B cell (primary cell): ENCODE results near the gene GNAL. TPM values are rescaled to one million over a fixed set of nuclear protein-coding genes. Genes with fewer than 3 reads are reported as not detected.

Experiments
- ATAC-seq: fragments of 200-7000 bp; cut with Tn5 transposase; one replicate; pipeline ENCODE4 v1.10.0; 2021; ENCODE audit warnings: low read depth, mild to moderate bottlenecking, moderate number of reproducible peaks, moderate library complexity
- CTCF ChIA-PET: fragments of 350-600 bp; sonication (Branson Sonifier 250); formaldehyde crosslinking; loops from one replicate; lab custom pipeline; 2021; ENCODE audit warnings: antibody characterized with exemption, inconsistent platforms; lab: Charles Lee
- POLR2A ChIA-PET: fragments of 350-600 bp; sonication (Branson Sonifier 250); formaldehyde crosslinking; loops from one replicate; lab custom pipeline; 2021; ENCODE audit warnings: antibody characterized with exemption; lab: Charles Lee
- DNase-seq: peaks from one replicate; pipeline ENCODE4 v3.0.0; 2013
- H2AFZ ChIP-seq: 2 replicates; pipeline ENCODE4 v1.6.1; 2012; ENCODE audit warnings: mild to moderate bottlenecking, low read depth, low read length; ENCODE audit not compliant: insufficient read depth, poor library complexity, severe bottlenecking
- H3K27ac ChIP-seq, 2 donors: 1 replicate in 1 of 2; 2 replicates in 1 of 2; pipeline ENCODE4 v1.5.1; 2012 to 2013; ENCODE audit warnings: low read length in 2 of 2, mild to moderate bottlenecking in 2 of 2, moderate library complexity in 1 of 2
- H3K27me3 ChIP-seq, 4 experiments: fragments of 200-600 bp in 1 of 4; sonication (generic) in 1 of 4; replicated peaks in 1 of 4; 1 replicate in 2 of 4; 2 replicates in 2 of 4; pipeline versions ENCODE4 v1.6.1 to v1.7.0; 2013 to 2016; ENCODE audit warnings: low read length in 3 of 4, mild to moderate bottlenecking in 2 of 4, mixed read lengths in 1 of 4, moderate library complexity in 1 of 4; ENCODE audit not compliant: insufficient read depth in 4 of 4, control insufficient read depth in 3 of 4; ENCODE audit errors: control extremely low read depth in 1 of 4
- H3K36me3 ChIP-seq, 2 experiments: replicated peaks in 1 of 2; 1 replicate in 1 of 2; 2 replicates in 1 of 2; pipeline versions ENCODE4 v1.6.1 to v1.7.1; 2013; ENCODE audit warnings: low read length in 1 of 2; ENCODE audit not compliant: insufficient read depth in 2 of 2, control insufficient read depth in 1 of 2; ENCODE audit errors: control extremely low read depth in 1 of 2, extremely low read depth in 1 of 2
- H3K4me1 ChIP-seq, 2 donors: fragments of 200-600 bp in 1 of 2; sonication (generic) in 1 of 2; 1 replicate in 1 of 2; 2 replicates in 1 of 2; pipeline versions ENCODE4 v1.5.1 to v1.6.1; 2013 to 2017; ENCODE audit warnings: low read length in 2 of 2; ENCODE audit not compliant: control insufficient read depth in 2 of 2, insufficient read depth in 2 of 2
- H3K4me2 ChIP-seq: replicated peaks from 2 replicates; pipeline ENCODE3; 2012; ENCODE audit warnings: mild to moderate bottlenecking, low read depth, low read length; ENCODE audit not compliant: poor library complexity, severe bottlenecking
- H3K4me3 ChIP-seq, 5 experiments: fragments of 200-600 bp in 1 of 5; sonication (generic) in 1 of 5; 1 replicate in 3 of 5; 2 replicates in 2 of 5; pipeline versions ENCODE4 v1.5.1 to v1.7.0; 2011 to 2016; ENCODE audit warnings: low read length in 4 of 5, mild to moderate bottlenecking in 4 of 5, low read depth in 2 of 5, control low read depth in 1 of 5, moderate library complexity in 1 of 5; ENCODE audit not compliant: insufficient read depth in 1 of 5; ENCODE audit errors: control extremely low read depth in 1 of 5, extremely low read depth in 1 of 5
- H3K79me2 ChIP-seq: fragments of 200-600 bp; sonication (generic); one replicate; pipeline ENCODE4 v1.6.0; 2016; ENCODE audit warnings: low read length; ENCODE audit not compliant: control insufficient read depth, insufficient read depth
- H3K9ac ChIP-seq: fragments of 200-600 bp; sonication (generic); 2 replicates; pipeline ENCODE4 v1.6.1; 2017; ENCODE audit warnings: mild to moderate bottlenecking, low read length, moderate library complexity
- H3K9me3 ChIP-seq, 3 donors: one replicate each; pipeline versions ENCODE4 v1.6.1 to v1.7.1; 2013; ENCODE audit warnings: low read length in 2 of 3; ENCODE audit not compliant: control insufficient read depth in 2 of 3, insufficient read depth in 1 of 3; ENCODE audit errors: control extremely low read depth in 1 of 3
- H4K20me1 ChIP-seq: 2 replicates; pipeline ENCODE4 v1.6.0; 2012; ENCODE audit warnings: mild to moderate bottlenecking, low read length; ENCODE audit not compliant: insufficient read depth, control insufficient read depth, poor library complexity, severe bottlenecking
- H3K27ac Mint-ChIP-seq: one replicate; pipeline ENCODE4 v1.8.0; 2021; ENCODE audit warnings: mixed read lengths
- H3K27me3 Mint-ChIP-seq: one replicate; pipeline ENCODE4 v1.8.0; 2021; ENCODE audit warnings: mixed read lengths
- H3K4me1 Mint-ChIP-seq: one replicate; pipeline ENCODE4 v1.8.0; 2021; ENCODE audit warnings: mixed read lengths
- H3K4me3 Mint-ChIP-seq: one replicate; pipeline ENCODE4 v1.8.0; 2021; ENCODE audit warnings: mixed read lengths
- H3K9me3 Mint-ChIP-seq: one replicate; pipeline ENCODE4 v1.8.0; 2022; ENCODE audit warnings: mixed read lengths; ENCODE audit not compliant: insufficient read depth
- EZH2 ChIP-seq: IDR thresholded peaks from 2 replicates; pipeline ENCODE4 v1.6.1; 2012; ENCODE audit warnings: borderline replicate concordance, low read depth, mild to moderate bottlenecking, moderate library complexity, low read length; ENCODE audit not compliant: insufficient read depth, poor library complexity, severe bottlenecking
- WGBS: methylation state at CpG from one replicate; pipeline ENCODE4 v1.1.5; 2013; ENCODE audit warnings: missing lambda C conversion rate; ENCODE audit not compliant: insufficient coverage; 5-methylcytosine and 5-hydroxymethylcytosine counted together
- intact Hi-C: fragments of 100-400 bp; cut with micrococcal nuclease; formaldehyde crosslinking; loops from one replicate; pipeline ENCODE4 v1.10.0; 2022
- polyA plus RNA-seq: library from polyadenylated mRNA; depleted of rRNA; stranded (reverse); fragments of >200 nt; gene quantifications from 2 replicates; pipeline ENCODE4 v1.2.3, GENCODE V29; 2012
- total RNA-seq, 2 donors: library from RNA; stranded (reverse); fragments of 120-200 nt in 1 of 2; gene quantifications; 1 replicate in 1 of 2; 2 replicates in 1 of 2; pipeline versions ENCODE4 v1.2.3 to v1.2.4, GENCODE V29; 2013 to 2022
- TF ChIP-seq, protein P1 (sequence below): fragments of 200-600 bp; IDR thresholded peaks from one replicate; pipeline ENCODE4 v1.8.0; 2022; ENCODE audit warnings: antibody characterized with exemption, mild to moderate bottlenecking

The GNAL gene
- total and polyA plus RNA-seq, 2 donors (not counting 1 experiment from before 2014, with no cell fraction given) = 0.01 to 0.12 TPM

DNA sequence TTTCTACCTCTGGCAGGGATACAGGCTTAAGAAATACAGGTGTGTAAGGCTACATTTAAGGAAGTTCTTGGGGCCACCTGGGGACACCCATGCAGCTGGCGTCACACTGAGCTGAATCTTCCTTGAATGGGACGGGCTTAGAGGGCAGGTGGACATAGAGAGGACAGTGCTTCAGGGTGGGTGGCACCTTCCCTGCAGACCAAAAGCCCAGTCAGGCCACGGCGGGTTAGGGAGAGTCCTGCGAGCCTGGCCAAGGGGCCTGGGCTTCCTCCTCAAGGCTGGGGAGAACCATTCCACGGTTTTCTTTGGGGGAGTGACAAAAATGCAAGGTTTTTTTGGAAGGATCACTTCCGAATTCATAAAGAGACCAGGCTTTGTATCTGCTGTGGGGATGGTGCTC lies 73.4 kb downstream of the GNAL start:
- H3K27ac ChIP-seq = no peak overlapping the region
- no peak overlapping the region for H3K4me3 ChIP-seq
- no peaks in the 10 kb centered on the region for H3K9me3 Mint-ChIP-seq
- ChIA-PET CTCF (no interaction called here), POLR2A (interaction anchor here (0.7 kb wide), 1 partner anchor 189 kb away, joined by 4 read pairs; no protein-coding TSS in a partner anchor)
- no peaks in the 10 kb centered on the region for H3K4me1 ChIP-seq
- H3K27ac Mint-ChIP-seq = no peak overlapping the region
- no peak overlapping the region for H3K9ac ChIP-seq
- peaks cover 0 to 3% (median 0%) of the 10 kb centered on the region in 4 experiments for H3K27me3 ChIP-seq
- ATAC-seq (no peak), DNase-seq (no peak)
- WGBS = 80% methylated on average over 7 of the region's 7 CpGs
- no peak overlapping the region for H3K4me2 ChIP-seq
- no peak overlapping the region for H3K4me3 Mint-ChIP-seq
- no peaks in the 10 kb centered on the region for H3K9me3 ChIP-seq
- H3K36me3 ChIP-seq = no peaks in the 10 kb centered on the region
- H3K27me3 Mint-ChIP-seq = peaks cover 10% of the 10 kb centered on the region
- no peak for TF ChIP-seq EZH2
- TF ChIP-seq, protein P1, sequence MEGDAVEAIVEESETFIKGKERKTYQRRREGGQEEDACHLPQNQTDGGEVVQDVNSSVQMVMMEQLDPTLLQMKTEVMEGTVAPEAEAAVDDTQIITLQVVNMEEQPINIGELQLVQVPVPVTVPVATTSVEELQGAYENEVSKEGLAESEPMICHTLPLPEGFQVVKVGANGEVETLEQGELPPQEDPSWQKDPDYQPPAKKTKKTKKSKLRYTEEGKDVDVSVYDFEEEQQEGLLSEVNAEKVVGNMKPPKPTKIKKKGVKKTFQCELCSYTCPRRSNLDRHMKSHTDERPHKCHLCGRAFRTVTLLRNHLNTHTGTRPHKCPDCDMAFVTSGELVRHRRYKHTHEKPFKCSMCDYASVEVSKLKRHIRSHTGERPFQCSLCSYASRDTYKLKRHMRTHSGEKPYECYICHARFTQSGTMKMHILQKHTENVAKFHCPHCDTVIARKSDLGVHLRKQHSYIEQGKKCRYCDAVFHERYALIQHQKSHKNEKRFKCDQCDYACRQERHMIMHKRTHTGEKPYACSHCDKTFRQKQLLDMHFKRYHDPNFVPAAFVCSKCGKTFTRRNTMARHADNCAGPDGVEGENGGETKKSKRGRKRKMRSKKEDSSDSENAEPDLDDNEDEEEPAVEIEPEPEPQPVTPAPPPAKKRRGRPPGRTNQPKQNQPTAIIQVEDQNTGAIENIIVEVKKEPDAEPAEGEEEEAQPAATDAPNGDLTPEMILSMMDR = no peak
- no peaks in the 10 kb centered on the region for H3K4me1 Mint-ChIP-seq
- H4K20me1 ChIP-seq = no peaks in the 10 kb centered on the region
- no peak overlapping the region for H2AFZ ChIP-seq
- intact Hi-C loops = no loop called here
- H3K79me2 ChIP-seq = no peaks in the 10 kb centered on the region

DNA sequence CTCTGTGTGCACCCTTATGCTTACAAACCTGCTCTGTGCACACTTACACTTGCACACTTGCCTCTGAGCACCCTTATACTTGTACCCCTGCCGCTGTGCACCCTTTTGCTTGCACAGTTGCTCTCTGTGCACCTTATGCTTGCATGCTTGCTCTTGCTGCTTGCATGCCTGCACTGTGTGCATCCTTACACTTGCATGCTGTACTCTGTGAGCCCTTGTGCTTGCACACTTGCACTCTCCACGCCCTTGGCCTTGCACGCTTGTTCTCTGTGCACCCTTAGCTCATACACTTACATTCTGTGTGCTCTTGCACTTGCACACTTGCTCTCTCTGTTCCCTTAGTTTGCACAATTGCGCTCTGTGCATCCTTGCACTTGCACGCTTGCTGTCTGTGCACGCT lies 78.3 kb downstream of the GNAL start:
- Mint-ChIP-seq H3K27ac (no peak overlapping the region), H3K4me3 (no peak overlapping the region), H3K9me3 (no peaks in the 10 kb centered on the region), H3K27me3 (peaks cover 5% of the 10 kb centered on the region), H3K4me1 (no peaks in the 10 kb centered on the region)
- H3K4me2 ChIP-seq = no peak overlapping the region
- H3K4me3 ChIP-seq = no peak overlapping the region
- ChIA-PET CTCF (no interaction called here), POLR2A (no interaction called here)
- H3K27me3 ChIP-seq = peaks cover 0 to 3% (median 0%) of the 10 kb centered on the region in 4 experiments
- H3K79me2 ChIP-seq = no peaks in the 10 kb centered on the region
- no peak overlapping the region for H2AFZ ChIP-seq
- DNase-seq (no peak), ATAC-seq (no peak)
- H3K27ac ChIP-seq = no peak overlapping the region
- no peaks in the 10 kb centered on the region for H3K4me1 ChIP-seq
- TF ChIP-seq, protein P1 = no peak
- no peak for TF ChIP-seq EZH2
- no peaks in the 10 kb centered on the region for H3K36me3 ChIP-seq
- H3K9me3 ChIP-seq = no peaks in the 10 kb centered on the region
- no peak overlapping the region for H3K9ac ChIP-seq
- no peaks in the 10 kb centered on the region for H4K20me1 ChIP-seq
- intact Hi-C loops = no loop called here
- WGBS = 94% methylated on average over 6 of the region's 6 CpGs
